K562 (cell line): Measurements from ENCODE around the gene BMPER. TPM values are rescaled to one million over a fixed set of nuclear protein-coding genes. Genes with fewer than 3 reads are reported as not detected.

ENCODE experiments used
- ATAC-seq: fragments of 200-7000 bp; cut with Tn5 transposase; 3 replicates; pipeline ENCODE4 v1.9.1; 2020; ENCODE audit warnings: moderate library complexity
- BruUV-seq: library from RNA; stranded (reverse); fragments of 400-500 nt; replicated peaks from 2 replicates; lab custom pipeline; 2021; lab: Mats Ljungman, UMichigan
- CTCF ChIA-PET: fragments of 300-600 bp; formaldehyde crosslinking; extraction: SDS; loops from one replicate; lab custom pipeline; 2021; ENCODE audit warnings: low intra/inter-chr PET ratio; lab: Yijun Ruan, JAX
- POLR2A ChIA-PET: fragments of 300-600, 350-650 bp; sonication (Branson Sonifier 250); formaldehyde crosslinking; extraction: SDS; loops from one replicate; lab custom pipeline; 2021; ENCODE audit warnings: antibody characterized with exemption, inconsistent platforms; lab: Yijun Ruan, JAX
- DNase-seq, 4 experiments: peaks; one replicate each; pipeline versions ENCODE4 v3.0.0 to v3.0.0-alpha.2; 2011 to 2018; ENCODE audit warnings: low spot score in 3 of 4, mixed read lengths in 3 of 4; ENCODE audit errors: extremely low read depth in 1 of 4
- FAIRE-seq: peaks from 2 replicates; lab custom pipeline; 2011; peaks lifted over from hg19 to GRCh38; lab: Jason Lieb, UNC
- H2AFZ ChIP-seq: 2 replicates; pipeline ENCODE4 v1.6.0; 2011; ENCODE audit warnings: low read depth, low read length, control low read depth, inconsistent platforms
- H3K27ac ChIP-seq: fragments of 200-600 bp; 3 replicates; pipeline ENCODE4 v1.8.0; 2011; ENCODE audit warnings: low read depth, mild to moderate bottlenecking, control low read depth, inconsistent platforms, low read length, moderate library complexity, mixed read lengths; ENCODE audit errors: extremely low read depth
- H3K27me3 ChIP-seq, 2 experiments: fragments of 300-600 bp in 1 of 2; 2 replicates in 1 of 2; 3 replicates in 1 of 2; pipeline versions ENCODE4 v1.6.0 to v1.8.0; 2011; ENCODE audit warnings: inconsistent platforms in 2 of 2, low read length in 2 of 2, mild to moderate bottlenecking in 1 of 2, mixed read lengths in 1 of 2, moderate library complexity in 1 of 2; ENCODE audit not compliant: control insufficient read depth in 2 of 2, insufficient read depth in 2 of 2
- H3K36me3 ChIP-seq: fragments of 300-600 bp; 3 replicates; pipeline ENCODE4 v1.8.0; 2011; ENCODE audit warnings: mild to moderate bottlenecking, low read length, inconsistent platforms; ENCODE audit not compliant: control insufficient read depth, insufficient read depth
- H3K4me1 ChIP-seq, 2 experiments: fragments of 200-600 bp in 1 of 2; replicated peaks in 1 of 2; 2 replicates in 1 of 2; 3 replicates in 1 of 2; pipeline versions ENCODE4 v1.5.1 to v1.8.0; 2011; ENCODE audit warnings: inconsistent platforms in 2 of 2, low read length in 2 of 2, mild to moderate bottlenecking in 1 of 2, mixed read lengths in 1 of 2, moderate library complexity in 1 of 2; ENCODE audit not compliant: control insufficient read depth in 2 of 2, insufficient read depth in 2 of 2
- H3K4me2 ChIP-seq: 2 replicates; pipeline ENCODE4 v1.6.1; 2011; ENCODE audit warnings: low read length, control low read depth, inconsistent platforms, mixed read lengths; ENCODE audit not compliant: insufficient read depth
- H3K4me3 ChIP-seq: fragments of 200-600 bp; sonication (generic), shearing (Covaris generic); 2 replicates; pipeline ENCODE4 v1.5.1; 2016; ENCODE audit warnings: control low read depth, inconsistent platforms
- H3K79me2 ChIP-seq: fragments of 200-600 bp; 3 replicates; pipeline ENCODE4 v1.8.0; 2011; ENCODE audit warnings: low read length, inconsistent platforms; ENCODE audit not compliant: control insufficient read depth, insufficient read depth
- H3K9ac ChIP-seq, 2 experiments: 2 replicates each; pipeline versions ENCODE4 v1.6.0 to v1.6.1; 2011; ENCODE audit warnings: low read depth in 2 of 2, low read length in 2 of 2, control low read depth in 1 of 2, inconsistent platforms in 1 of 2, mild to moderate bottlenecking in 1 of 2, mixed read lengths in 1 of 2; ENCODE audit not compliant: insufficient read depth in 1 of 2
- H3K9me1 ChIP-seq: one replicate; pipeline ENCODE4 v1.6.0; 2011; ENCODE audit warnings: inconsistent platforms, mild to moderate bottlenecking, low read length, moderate library complexity; ENCODE audit not compliant: control insufficient read depth, insufficient read depth
- H3K9me3 ChIP-seq: replicated peaks from 2 replicates; pipeline ENCODE4 v1.5.1; 2011; ENCODE audit warnings: low read depth, low read length, inconsistent platforms; ENCODE audit not compliant: control insufficient read depth, insufficient read depth
- H4K20me1 ChIP-seq: replicated peaks from 2 replicates; pipeline ENCODE4 v1.6.1; 2011; ENCODE audit warnings: low read length, inconsistent platforms, mixed read lengths; ENCODE audit not compliant: control insufficient read depth, insufficient read depth
- CUX1 ChIP-seq: fragments of 200-800 bp; sonication (Bioruptor generic); IDR thresholded peaks from 2 replicates; pipeline ENCODE4 v1.6.1; 2016; ENCODE audit warnings: missing genetic modification characterization, missing compliant biosample characterization
- ETV5 ChIP-seq: sonication (generic); formaldehyde crosslinking; IDR thresholded peaks from 2 replicates; pipeline ENCODE4 v1.4.0; 2020; ENCODE audit warnings: low read depth, mild to moderate bottlenecking, missing genetic modification reagents
- MCM2 ChIP-seq: fragments of 450-650 bp; IDR thresholded peaks from 2 replicates; pipeline ENCODE4 v1.6.1; 2017; ENCODE audit warnings: low read depth, mild to moderate bottlenecking
- POLR2B ChIP-seq: fragments of 450-650 bp; IDR thresholded peaks from 2 replicates; pipeline ENCODE4 v1.6.1; 2018; ENCODE audit warnings: low read depth; ENCODE audit not compliant: partially characterized antibody
- RB1 ChIP-seq: fragments of 450-650 bp; IDR thresholded peaks from 2 replicates; pipeline ENCODE4 v1.6.1; 2017; ENCODE audit warnings: low read depth, mild to moderate bottlenecking
- STAG1 ChIP-seq: sonication (generic); formaldehyde crosslinking; IDR thresholded peaks from 2 replicates; pipeline ENCODE4 v1.5.0; 2020; ENCODE audit warnings: missing genetic modification reagents, borderline replicate concordance
- WGBS: fragments of 100-300 bp; shearing (Covaris generic); methylation state at CpG from one replicate; pipeline ENCODE4 v1.1.6; 2016; ENCODE audit warnings: low coverage, mixed read lengths; ENCODE audit not compliant: insufficient coverage; ENCODE audit errors: missing lambda C conversion rate; 5-methylcytosine and 5-hydroxymethylcytosine counted together
- in situ Hi-C: fragments of 300-500 bp; cut with MboI; formaldehyde crosslinking; loops from 4 replicates; pipeline ENCODE4 v1.15.0; 2018; ENCODE audit warnings: inconsistent platforms, mixed read lengths
- intact Hi-C: fragments of 100-400 bp; cut with micrococcal nuclease; formaldehyde crosslinking; loops from 2 replicates; pipeline ENCODE4 v1.14.2; 2022
- polyA plus RNA-seq, 8 experiments: library from polyadenylated mRNA; depleted of rRNA in 4 of 8; stranded (reverse) in 5 of 8; unstranded in 3 of 8; fragments of >200 nt; fragmentation: Nextera tagmentation in 2 of 8; fragmentation: Illumina TruSeq in 1 of 8; extraction: Ambion mirVana in 2 of 8; extraction: Trizol in 1 of 8; gene quantifications; 2 replicates each; pipeline versions ENCODE4 v1.2.1 to v1.2.3, GENCODE V29; 2011 to 2014; ENCODE audit warnings: inconsistent platforms in 1 of 8, missing spikeins in 1 of 8
- total RNA-seq, 7 experiments: library from RNA; depleted of rRNA in 6 of 7; stranded (reverse); fragments of >200 nt in 6 of 7; fragmentation: Illumina TruSeq in 2 of 7; extraction: Trizol in 2 of 7; gene quantifications; 2 replicates each; pipeline versions ENCODE4 v1.2.1 to v1.2.3, GENCODE V29; 2011 to 2021; ENCODE audit warnings: low replicate concordance in 1 of 7
- TF ChIP-seq, protein P1 (sequence below): fragments of 150-350 bp; IDR thresholded peaks from 2 replicates; pipeline ENCODE4 v1.6.1; 2014; ENCODE audit warnings: low read depth, mild to moderate bottlenecking, low read length, borderline replicate concordance
- TF ChIP-seq, protein P2 (sequence below): fragments of 450-650 bp; IDR thresholded peaks from 2 replicates; pipeline ENCODE4 v1.6.1; 2016; ENCODE audit warnings: antibody characterized with exemption

Gene BMPER
- total and polyA plus RNA-seq, 9 of the 15 experiments (the other 6 are each of a cell fraction or from before 2014, with no cell fraction given) = not detected

DNA sequence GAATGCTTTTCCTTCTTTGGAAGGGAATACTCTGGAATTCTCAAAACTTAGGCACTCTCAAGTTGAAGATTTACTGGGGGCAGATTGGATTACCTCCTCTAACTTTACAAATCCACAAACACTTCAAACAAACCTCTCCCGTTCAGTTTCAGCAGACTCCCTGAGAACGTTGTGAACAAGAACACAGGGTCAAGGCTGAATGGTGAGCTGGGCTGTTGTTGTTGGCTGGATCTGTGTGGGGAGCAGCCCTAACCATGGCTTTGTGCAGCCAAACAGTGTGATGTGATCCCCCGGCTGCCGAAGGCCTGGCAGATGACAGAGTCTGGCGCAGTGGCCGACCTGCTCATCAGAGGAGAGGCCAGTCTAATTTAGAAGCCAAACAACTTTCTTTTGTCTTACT is 93.1 kb downstream of the BMPER start:
- Histone ChIP-seq H2AFZ (no peak overlapping the region), H3K27ac (no peak overlapping the region), H3K4me2 (no peak overlapping the region), H3K27me3 (no peaks in the 10 kb centered on the region), H3K9ac (no peak overlapping the region), H3K9me1 (no peaks in the 10 kb centered on the region), H3K4me1 (no peaks in the 10 kb centered on the region), H3K9me3 (no peaks in the 10 kb centered on the region), H3K4me3 (no peak overlapping the region), H3K36me3 (no peaks in the 10 kb centered on the region), H4K20me1 (no peaks in the 10 kb centered on the region), H3K79me2 (no peaks in the 10 kb centered on the region)
- ChIA-PET CTCF (no interaction called here), POLR2A (no interaction called here)
- in situ Hi-C loops (no loop called here), intact Hi-C loops (no loop called here)
- BruUV-seq = no TSS peak
- 0% methylated on average over 6 of the region's 6 CpGs for WGBS
- no peak for DNase-seq
- no peak for FAIRE-seq
- ATAC-seq = no peak
- TF ChIP-seq MCM2 (no peak), ETV5 (no peak), POLR2B (no peak), CUX1 (CRISPR knock-in tag) (no peak), STAG1 (no peak), RB1 (no peak)
- TF ChIP-seq, protein P1, sequence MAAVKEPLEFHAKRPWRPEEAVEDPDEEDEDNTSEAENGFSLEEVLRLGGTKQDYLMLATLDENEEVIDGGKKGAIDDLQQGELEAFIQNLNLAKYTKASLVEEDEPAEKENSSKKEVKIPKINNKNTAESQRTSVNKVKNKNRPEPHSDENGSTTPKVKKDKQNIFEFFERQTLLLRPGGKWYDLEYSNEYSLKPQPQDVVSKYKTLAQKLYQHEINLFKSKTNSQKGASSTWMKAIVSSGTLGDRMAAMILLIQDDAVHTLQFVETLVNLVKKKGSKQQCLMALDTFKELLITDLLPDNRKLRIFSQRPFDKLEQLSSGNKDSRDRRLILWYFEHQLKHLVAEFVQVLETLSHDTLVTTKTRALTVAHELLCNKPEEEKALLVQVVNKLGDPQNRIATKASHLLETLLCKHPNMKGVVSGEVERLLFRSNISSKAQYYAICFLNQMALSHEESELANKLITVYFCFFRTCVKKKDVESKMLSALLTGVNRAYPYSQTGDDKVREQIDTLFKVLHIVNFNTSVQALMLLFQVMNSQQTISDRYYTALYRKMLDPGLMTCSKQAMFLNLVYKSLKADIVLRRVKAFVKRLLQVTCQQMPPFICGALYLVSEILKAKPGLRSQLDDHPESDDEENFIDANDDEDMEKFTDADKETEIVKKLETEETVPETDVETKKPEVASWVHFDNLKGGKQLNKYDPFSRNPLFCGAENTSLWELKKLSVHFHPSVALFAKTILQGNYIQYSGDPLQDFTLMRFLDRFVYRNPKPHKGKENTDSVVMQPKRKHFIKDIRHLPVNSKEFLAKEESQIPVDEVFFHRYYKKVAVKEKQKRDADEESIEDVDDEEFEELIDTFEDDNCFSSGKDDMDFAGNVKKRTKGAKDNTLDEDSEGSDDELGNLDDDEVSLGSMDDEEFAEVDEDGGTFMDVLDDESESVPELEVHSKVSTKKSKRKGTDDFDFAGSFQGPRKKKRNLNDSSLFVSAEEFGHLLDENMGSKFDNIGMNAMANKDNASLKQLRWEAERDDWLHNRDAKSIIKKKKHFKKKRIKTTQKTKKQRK = no peak
- TF ChIP-seq, protein P2, sequence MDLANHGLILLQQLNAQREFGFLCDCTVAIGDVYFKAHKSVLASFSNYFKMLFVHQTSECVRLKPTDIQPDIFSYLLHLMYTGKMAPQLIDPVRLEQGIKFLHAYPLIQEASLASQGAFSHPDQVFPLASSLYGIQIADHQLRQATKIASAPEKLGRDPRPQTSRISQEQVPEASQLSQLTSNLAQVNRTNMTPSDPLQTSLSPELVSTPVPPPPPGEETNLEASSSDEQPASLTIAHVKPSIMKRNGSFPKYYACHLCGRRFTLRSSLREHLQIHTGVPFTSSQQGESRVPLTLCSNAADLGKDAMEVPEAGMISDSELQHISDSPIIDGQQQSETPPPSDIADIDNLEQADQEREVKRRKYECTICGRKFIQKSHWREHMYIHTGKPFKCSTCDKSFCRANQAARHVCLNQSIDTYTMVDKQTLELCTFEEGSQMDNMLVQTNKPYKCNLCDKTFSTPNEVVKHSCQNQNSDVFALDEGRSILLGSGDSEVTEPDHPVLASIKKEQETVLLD = no peak
